Tibial nerve (tissue), 4 donors: ENCODE results near the gene ZBTB12. TPM values are rescaled to one million over a fixed set of nuclear protein-coding genes. Genes with fewer than 3 reads are reported as not detected.
"Not testable (repeated sequence)": the region's sequence is repeated elsewhere in the genome, so short reads cannot be mapped to it uniquely, and the experiment has no call there.

Source experiments
- DNase-seq, 2 donors: peaks; one replicate each; pipeline ENCODE4 v3.0.0-alpha.2; 2019; ENCODE audit warnings: low spot score in 2 of 2
- H3K27ac ChIP-seq, 4 donors: fragments of 200-600 bp; sonication (generic) in 3 of 4; one replicate each; pipeline ENCODE4 v1.5.1; 2017 to 2019; ENCODE audit warnings: mild to moderate bottlenecking in 1 of 4
- H3K27me3 ChIP-seq, 2 donors: fragments of 200-600 bp; sonication (generic) in 1 of 2; one replicate each; pipeline versions ENCODE4 v1.5.1 to v1.6.0; 2017 to 2019
- H3K36me3 ChIP-seq, 3 donors: fragments of 200-600 bp; sonication (generic); one replicate each; pipeline ENCODE4 v1.5.1; 2018 to 2019
- H3K4me1 ChIP-seq, 4 donors: fragments of 200-600 bp; sonication (generic) in 3 of 4; one replicate each; pipeline ENCODE4 v1.5.1; 2017 to 2019
- H3K4me3 ChIP-seq, 4 donors: fragments of 200-600 bp; sonication (generic) in 3 of 4; one replicate each; pipeline ENCODE4 v1.5.1; 2017 to 2019; ENCODE audit warnings: mild to moderate bottlenecking in 1 of 4, moderate library complexity in 1 of 4
- H3K9me3 ChIP-seq, 4 donors: fragments of 200-600 bp; sonication (generic) in 3 of 4; one replicate each; pipeline ENCODE4 v1.5.1; 2017 to 2019
- EP300 ChIP-seq, 2 donors: sonication (generic); formaldehyde crosslinking; IDR thresholded peaks; one replicate each; pipeline ENCODE4 v1.6.1; 2017; ENCODE audit warnings: antibody characterized with exemption in 2 of 2, mild to moderate bottlenecking in 1 of 2
- POLR2A ChIP-seq, 2 donors: fragments of 450-650 bp; IDR thresholded peaks; one replicate each; pipeline ENCODE4 v1.6.1; 2017; ENCODE audit warnings: antibody characterized with exemption in 2 of 2, mild to moderate bottlenecking in 2 of 2, moderate library complexity in 2 of 2
- WGBS, 2 donors: methylation state at CpG; one replicate each; pipeline ENCODE4 v1.1.5; 2018; 5-methylcytosine and 5-hydroxymethylcytosine counted together
- total RNA-seq, 4 donors: library from RNA; depleted of rRNA; stranded (reverse); fragments of >200 nt; gene quantifications; one replicate each; pipeline ENCODE4 v1.1.0, GENCODE V29; 2016
- TF ChIP-seq, protein P1 (sequence below), 5 experiments: fragments of 200-600 bp in 3 of 5; fragments of 450-650 bp in 2 of 5; sonication (generic) in 3 of 5; IDR thresholded peaks; one replicate each; pipeline ENCODE4 v1.5.1; 2016 to 2019; ENCODE audit warnings: antibody characterized with exemption in 5 of 5, mild to moderate bottlenecking in 3 of 5, moderate library complexity in 2 of 5

ZBTB12 gene
- total RNA-seq, 4 donors from 2014 or later, result 0.63 to 3.5 (median 2.9) TPM

DNA sequence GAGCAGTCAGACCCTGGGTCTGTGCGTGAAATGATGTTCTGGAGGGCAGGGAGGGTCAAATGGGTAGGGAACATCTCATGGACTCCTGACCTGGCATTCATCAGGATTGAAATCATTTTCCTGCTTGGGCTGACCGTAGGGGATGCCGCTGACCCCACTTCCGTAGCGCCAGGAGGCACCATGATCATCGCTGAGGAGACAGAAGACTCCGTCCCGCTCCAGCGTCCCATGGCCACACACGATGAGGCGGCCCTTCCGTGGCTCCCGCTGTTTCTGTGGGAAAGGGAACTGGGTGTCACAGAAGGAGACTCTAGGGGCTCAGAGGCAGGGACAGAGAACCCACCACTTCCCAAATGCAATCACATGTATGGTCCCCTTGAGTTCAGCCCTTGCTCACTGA, 41.5 kb downstream of the ZBTB12 start:
- TF ChIP-seq, protein P1, sequence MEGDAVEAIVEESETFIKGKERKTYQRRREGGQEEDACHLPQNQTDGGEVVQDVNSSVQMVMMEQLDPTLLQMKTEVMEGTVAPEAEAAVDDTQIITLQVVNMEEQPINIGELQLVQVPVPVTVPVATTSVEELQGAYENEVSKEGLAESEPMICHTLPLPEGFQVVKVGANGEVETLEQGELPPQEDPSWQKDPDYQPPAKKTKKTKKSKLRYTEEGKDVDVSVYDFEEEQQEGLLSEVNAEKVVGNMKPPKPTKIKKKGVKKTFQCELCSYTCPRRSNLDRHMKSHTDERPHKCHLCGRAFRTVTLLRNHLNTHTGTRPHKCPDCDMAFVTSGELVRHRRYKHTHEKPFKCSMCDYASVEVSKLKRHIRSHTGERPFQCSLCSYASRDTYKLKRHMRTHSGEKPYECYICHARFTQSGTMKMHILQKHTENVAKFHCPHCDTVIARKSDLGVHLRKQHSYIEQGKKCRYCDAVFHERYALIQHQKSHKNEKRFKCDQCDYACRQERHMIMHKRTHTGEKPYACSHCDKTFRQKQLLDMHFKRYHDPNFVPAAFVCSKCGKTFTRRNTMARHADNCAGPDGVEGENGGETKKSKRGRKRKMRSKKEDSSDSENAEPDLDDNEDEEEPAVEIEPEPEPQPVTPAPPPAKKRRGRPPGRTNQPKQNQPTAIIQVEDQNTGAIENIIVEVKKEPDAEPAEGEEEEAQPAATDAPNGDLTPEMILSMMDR (IDR thresholded peaks at IDR 0.05), result no peak
- no peak for TF ChIP-seq EP300 (IDR thresholded peaks at IDR 0.05)
- TF ChIP-seq POLR2A (IDR thresholded peaks at IDR 0.05), result no peak
- Histone ChIP-seq H3K27ac (no peak overlapping the region), H3K4me1 (peaks cover 0 to 30% (median 16%) of the 10 kb centered on the region in 4 donors), H3K9me3 (no peaks in the 10 kb centered on the region), H3K27me3 (no peaks in the 10 kb centered on the region), H3K4me3 (no peak overlapping the region), H3K36me3 (peaks cover 3 to 47% (median 10%) of the 10 kb centered on the region in 3 donors)
- DNase-seq, result no peak
- 92% methylated on average over 13 of the region's 13 CpGs for WGBS, 2 donors

DNA sequence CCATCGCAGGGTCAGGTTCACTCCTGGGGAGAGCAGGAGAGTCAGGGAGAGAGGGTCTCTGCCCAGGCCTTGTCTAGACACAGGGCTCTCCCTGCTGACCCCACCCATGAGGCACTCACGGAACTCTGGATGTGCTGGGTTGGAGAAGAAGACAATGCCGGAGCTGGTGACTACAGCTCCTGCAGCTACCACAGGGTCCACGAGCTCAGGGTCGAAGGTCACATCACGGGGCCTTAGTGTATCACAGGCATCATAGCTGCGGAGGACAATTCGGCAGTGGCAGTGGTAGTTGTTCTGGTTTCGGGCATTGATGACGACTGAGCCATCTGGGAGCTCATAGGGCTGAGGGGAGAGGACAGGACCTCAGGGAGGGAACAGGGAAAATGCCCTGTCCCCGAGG, 42.0 kb downstream of the ZBTB12 start:
- TF ChIP-seq EP300 (IDR thresholded peaks at IDR 0.05) (no peak), POLR2A (IDR thresholded peaks at IDR 0.05) (no peak)
- TF ChIP-seq, protein P1 (IDR thresholded peaks at IDR 0.05), result no peak
- no peaks in the 10 kb centered on the region for H3K27me3 ChIP-seq
- no peak overlapping the region for H3K27ac ChIP-seq
- 86 to 88% methylated on average over 11 of the region's 11 CpGs for WGBS, 2 donors
- peaks cover 3 to 47% (median 10%) of the 10 kb centered on the region in 3 donors for H3K36me3 ChIP-seq
- no peaks in the 10 kb centered on the region for H3K9me3 ChIP-seq
- peaks cover 0 to 30% (median 16%) of the 10 kb centered on the region in 4 donors for H3K4me1 ChIP-seq
- H3K4me3 ChIP-seq, result no peak overlapping the region
- DNase-seq, result no peak

DNA sequence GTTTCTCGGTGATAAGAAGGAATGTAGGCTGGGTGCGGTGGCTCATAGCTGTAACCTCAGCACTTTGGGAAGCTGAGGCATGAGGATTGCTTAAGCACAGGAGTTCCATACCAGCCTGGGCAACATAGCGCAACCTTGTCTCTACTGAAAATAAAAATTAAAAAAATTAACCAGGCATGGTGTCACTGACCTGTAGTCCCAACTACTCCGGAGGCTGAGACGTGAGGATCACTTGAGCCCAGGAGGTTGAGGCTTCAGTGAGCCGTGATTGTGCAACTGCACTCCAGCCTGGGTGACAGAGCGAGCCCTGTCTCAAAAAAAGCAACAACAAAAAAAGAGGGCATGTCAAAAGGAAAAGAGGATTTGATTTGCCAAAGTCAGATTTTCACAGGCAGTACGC, 43.2 kb downstream of the ZBTB12 start:
- DNase-seq, result no peak
- Histone ChIP-seq H3K4me3 (no peak overlapping the region), H3K27me3 (no peaks in the 10 kb centered on the region), H3K4me1 (peaks cover 0 to 19% (median 9%) of the 10 kb centered on the region in 4 donors), H3K36me3 (peaks cover 3 to 47% (median 10%) of the 10 kb centered on the region in 3 donors), H3K9me3 (no peaks in the 10 kb centered on the region), H3K27ac (no peak overlapping the region)
- WGBS, 2 donors, result 86 to 92% methylated on average over 8 of the region's 8 CpGs
- TF ChIP-seq, protein P1 (IDR thresholded peaks at IDR 0.05), result no peak
- no peak for TF ChIP-seq POLR2A (IDR thresholded peaks at IDR 0.05)
- no peak for TF ChIP-seq EP300 (IDR thresholded peaks at IDR 0.05)

DNA sequence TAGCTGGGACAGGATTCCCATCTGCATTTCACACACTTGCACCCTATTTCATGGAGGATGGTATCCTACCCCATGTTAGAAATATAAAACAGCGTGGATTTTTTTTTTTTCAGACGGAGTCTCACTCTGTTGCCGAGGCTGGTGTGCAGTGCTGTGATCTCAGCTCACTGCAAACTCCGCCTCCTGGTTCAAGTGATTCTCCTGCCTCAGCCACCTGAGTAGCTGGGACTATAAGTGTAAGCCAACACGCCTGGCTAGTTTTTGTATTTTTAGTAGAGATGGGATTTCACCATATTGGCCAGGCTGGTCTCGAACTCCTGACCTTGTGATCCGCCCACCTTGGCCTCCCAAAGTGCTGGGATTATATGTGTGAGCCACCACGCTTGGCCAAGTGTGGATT, 44.1 kb downstream of the ZBTB12 start:
- H3K4me1 ChIP-seq, result peaks cover 0 to 12% (median 3%) of the 10 kb centered on the region in 4 donors

DNA sequence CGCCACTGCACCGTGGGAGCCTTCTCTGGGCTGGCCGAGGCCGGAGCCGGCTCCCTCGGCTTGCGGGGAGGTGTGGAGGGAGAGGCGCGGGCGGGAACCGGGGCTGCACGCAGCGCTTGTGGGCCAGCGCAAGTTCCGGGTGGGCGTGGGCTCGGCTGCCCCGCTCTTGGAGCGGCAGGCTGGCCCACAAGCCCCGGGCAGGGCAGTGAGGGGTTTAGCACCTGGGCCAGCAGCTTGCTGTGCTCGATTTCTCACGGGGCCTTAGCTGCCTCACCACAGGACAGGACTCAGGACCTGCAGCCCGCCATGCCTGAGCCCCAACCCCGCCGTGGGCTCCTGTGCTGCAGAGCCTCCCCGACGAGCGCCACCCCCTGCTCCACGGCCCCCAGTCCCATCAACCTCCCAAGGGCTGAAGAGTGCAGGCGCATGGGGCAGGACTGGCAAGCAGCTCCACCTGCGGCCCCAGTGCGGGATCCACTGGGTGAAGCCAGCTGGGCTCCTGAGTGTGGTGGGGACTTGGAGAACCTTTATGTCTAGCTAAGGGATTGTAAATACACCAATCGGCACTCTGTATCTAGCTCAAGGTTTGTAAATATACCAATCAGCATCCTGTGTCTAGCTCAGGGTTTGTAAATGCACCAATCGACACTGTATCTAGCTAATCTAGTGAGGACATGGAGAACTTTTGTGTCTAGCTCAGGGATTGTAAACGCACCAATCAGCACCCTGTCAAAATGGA, 49.7 kb downstream of the ZBTB12 start:
- not testable (repeated sequence) for DNase-seq, H3K27me3 ChIP-seq, H3K4me1 ChIP-seq, H3K36me3 ChIP-seq, H3K27ac ChIP-seq, H3K9me3 ChIP-seq, H3K4me3 ChIP-seq
- WGBS, 2 donors, result 89 to 94% methylated on average over 25 to 33 of the region's 35 CpGs

More for the DNA sequence above, 44.1 kb downstream of the ZBTB12 start:
- 88% methylated on average over 8 of the region's 8 CpGs for WGBS, 2 donors
- not testable (repeated sequence) for H3K27me3 ChIP-seq, H3K27ac ChIP-seq, H3K9me3 ChIP-seq, H3K4me3 ChIP-seq, DNase-seq
- peaks cover 3 to 47% (median 10%) of the 10 kb centered on the region in 3 donors for H3K36me3 ChIP-seq

DNA sequence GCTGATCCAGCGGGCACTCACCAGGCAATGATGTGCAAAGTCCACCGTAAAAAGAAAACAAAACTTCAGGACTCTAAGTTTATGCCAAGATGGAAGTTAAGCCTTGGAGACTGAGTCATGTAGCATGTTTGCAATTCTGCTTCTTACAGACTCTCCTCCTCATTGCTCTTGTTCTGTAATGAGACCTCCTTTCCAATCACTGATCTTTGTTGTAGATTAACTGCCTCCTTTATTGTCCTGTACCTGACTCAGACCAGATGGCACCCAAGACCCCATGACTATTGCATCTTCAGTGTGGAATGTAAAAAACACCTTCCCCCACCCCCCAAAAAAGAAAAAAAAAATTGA, 50.4 kb downstream of the ZBTB12 start:
- Histone ChIP-seq H3K4me1 (no peaks in the 10 kb centered on the region), H3K4me3 (no peak overlapping the region), H3K36me3 (peaks cover 0 to under 1% (median 0%) of the 10 kb centered on the region in 3 donors), H3K27me3 (no peaks in the 10 kb centered on the region), H3K9me3 (no peaks in the 10 kb centered on the region), H3K27ac (no peak overlapping the region)
- WGBS, 2 donors, result 65 to 86% methylated on average over 2 of the region's 2 CpGs
- TF ChIP-seq, protein P1 (IDR thresholded peaks at IDR 0.05), result no peak
- TF ChIP-seq EP300 (IDR thresholded peaks at IDR 0.05) (no peak), POLR2A (IDR thresholded peaks at IDR 0.05) (no peak)
- DNase-seq, result no peak
